Measurements from ENCODE around the gene COPS3. TPM values are rescaled to one million over a fixed set of nuclear protein-coding genes. Genes with fewer than 3 reads are reported as not detected.

COPS3 gene
- 10 to 100 TPM; 35.9 to 60.5 (median 42.2) TPM for total RNA-seq
- long read RNA-seq, donor 1, transcript COPS3-201 (12 exons, 1,641 nt) = major isoform, 60 of 80 reads
- long read RNA-seq, donor 1, partial matches to known transcripts = 1 of 80 reads
- long read RNA-seq, donor 1, other reads (novel, unspliced or antisense) = 18 of 80 reads
- long read RNA-seq, donor 2, transcript COPS3-201 (12 exons, 1,641 nt) = major isoform, 33 of 48 reads
- long read RNA-seq, donor 2, partial matches to known transcripts = 4 of 48 reads
- long read RNA-seq, donor 2, other reads (novel, unspliced or antisense) = 11 of 48 reads

GRCh38 chr17:17280613-17281549 is at the start of gene COPS3:
Gene COPS3, minus strand, starts transcription at chr17:17281246. Its CDS starts 60 bp downstream, at chr17:17281186.
- intact Hi-C loops (cut with DNase I, micrococcal nuclease) = no loop called here

DNA sequence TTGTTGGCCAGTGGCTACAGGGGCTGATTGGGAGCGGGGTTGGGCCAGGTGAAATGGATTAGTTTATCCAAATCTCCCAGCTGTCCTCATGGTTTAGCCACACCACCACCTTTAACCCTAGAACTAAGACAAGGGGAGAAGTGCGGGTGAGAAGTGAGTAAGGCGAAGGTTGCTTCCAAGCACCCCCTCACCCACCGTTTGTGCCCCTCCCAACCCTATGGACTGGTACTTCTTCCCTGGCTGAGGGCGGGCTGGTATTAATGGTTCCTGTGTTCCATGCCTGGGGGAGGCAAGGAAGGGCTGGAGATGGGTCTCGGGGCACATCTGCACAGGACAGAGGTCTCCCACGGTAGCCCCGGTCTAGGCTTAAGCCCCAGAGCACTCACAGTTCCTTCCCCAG is 47.2 kb upstream of the COPS3 start:
- no peak overlapping the region for H3K4me3 ChIP-seq
- no peaks in the 10 kb centered on the region for H3K36me3 ChIP-seq (ENCODE audit: low read depth)
- peak in 1 of 3 donors; percentile 12 for DNase-seq
- no peaks in the 10 kb centered on the region for H3K9me3 ChIP-seq
- TF ChIP-seq, protein P1, sequence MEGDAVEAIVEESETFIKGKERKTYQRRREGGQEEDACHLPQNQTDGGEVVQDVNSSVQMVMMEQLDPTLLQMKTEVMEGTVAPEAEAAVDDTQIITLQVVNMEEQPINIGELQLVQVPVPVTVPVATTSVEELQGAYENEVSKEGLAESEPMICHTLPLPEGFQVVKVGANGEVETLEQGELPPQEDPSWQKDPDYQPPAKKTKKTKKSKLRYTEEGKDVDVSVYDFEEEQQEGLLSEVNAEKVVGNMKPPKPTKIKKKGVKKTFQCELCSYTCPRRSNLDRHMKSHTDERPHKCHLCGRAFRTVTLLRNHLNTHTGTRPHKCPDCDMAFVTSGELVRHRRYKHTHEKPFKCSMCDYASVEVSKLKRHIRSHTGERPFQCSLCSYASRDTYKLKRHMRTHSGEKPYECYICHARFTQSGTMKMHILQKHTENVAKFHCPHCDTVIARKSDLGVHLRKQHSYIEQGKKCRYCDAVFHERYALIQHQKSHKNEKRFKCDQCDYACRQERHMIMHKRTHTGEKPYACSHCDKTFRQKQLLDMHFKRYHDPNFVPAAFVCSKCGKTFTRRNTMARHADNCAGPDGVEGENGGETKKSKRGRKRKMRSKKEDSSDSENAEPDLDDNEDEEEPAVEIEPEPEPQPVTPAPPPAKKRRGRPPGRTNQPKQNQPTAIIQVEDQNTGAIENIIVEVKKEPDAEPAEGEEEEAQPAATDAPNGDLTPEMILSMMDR (IDR thresholded peaks at IDR 0.05) = no peak
- intact Hi-C loops (cut with DNase I, micrococcal nuclease) = no loop called here
- no peaks in the 10 kb centered on the region for H3K4me1 ChIP-seq (ENCODE audit: low read depth)
- no peak for ATAC-seq

More at GRCh38 chr17:17280613-17281549, at the start of gene COPS3:
- ATAC-seq (peak; percentile 97), DNase-seq (peak; percentile 98 to 99 (median 99))
- no peaks in the 10 kb centered on the region for H3K9me3 ChIP-seq
- peaks cover 4% of the 10 kb centered on the region for H3K36me3 ChIP-seq (ENCODE audit: low read depth)
- H3K4me3 ChIP-seq = peak within 1 kb of the TSS; percentile 91
- TF ChIP-seq, protein P1 (IDR thresholded peaks at IDR 0.05) = no peak
- peaks cover 25% of the 10 kb centered on the region for H3K4me1 ChIP-seq (ENCODE audit: low read depth)

DNA sequence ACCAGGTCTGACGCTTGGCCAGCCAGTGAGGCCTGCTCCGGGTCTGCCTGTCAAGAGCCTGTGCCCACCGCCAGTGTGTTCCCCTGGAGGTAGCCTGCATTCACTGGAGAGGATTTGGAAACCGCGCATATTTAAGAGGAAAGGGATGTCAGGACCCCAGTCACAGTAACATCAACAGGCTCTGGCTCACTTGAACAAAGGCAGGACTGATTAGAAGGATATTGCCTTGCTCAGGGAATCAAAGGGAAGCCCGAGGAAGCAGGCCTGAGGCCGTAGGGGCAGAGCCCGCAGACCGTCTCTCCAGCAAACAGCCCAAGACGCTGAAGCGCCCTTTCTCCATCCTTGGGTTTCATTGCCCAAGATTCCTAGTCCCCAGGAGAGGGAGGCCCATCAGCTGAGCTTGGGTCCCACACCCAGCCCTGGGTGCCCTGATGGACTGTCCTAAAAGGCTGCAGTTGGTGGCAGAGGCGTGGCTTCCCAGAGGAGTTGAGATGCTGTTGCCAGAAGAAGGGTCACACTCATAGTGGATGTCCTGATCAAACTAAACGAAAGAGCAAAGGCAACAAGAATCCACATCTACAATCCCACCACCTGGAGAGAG is 45.3 kb upstream of the COPS3 start:
- DNase-seq (peak in 1 of 3 donors; percentile 11), ATAC-seq (no peak)
- TF ChIP-seq, protein P1 (IDR thresholded peaks at IDR 0.05) = no peak
- Histone ChIP-seq H3K9me3 (no peaks in the 10 kb centered on the region), H3K4me1 (ENCODE audit: low read depth) (no peaks in the 10 kb centered on the region), H3K36me3 (ENCODE audit: low read depth) (no peaks in the 10 kb centered on the region), H3K4me3 (no peak overlapping the region)
- intact Hi-C loops (cut with DNase I, micrococcal nuclease) = no loop called here

DNA sequence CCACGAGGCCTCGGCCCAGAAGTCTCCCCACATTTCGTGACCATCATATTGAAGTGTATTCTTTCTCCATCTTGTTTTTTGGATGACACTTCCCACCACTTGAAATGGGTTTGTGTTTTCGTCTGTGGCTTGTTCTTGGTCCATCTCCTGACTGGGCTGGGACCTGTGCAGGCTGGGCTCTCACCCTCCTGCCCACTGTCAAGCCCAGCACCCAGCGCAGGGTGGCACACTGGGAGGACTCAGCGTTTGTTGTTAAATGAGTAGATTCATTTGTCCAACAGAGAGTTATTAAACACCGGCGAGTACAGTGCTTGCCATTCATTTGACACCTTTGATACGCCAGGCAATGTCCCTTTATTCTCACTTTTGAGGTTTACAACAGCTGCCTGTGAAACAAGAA is 44.8 kb upstream of the COPS3 start:
- DNase-seq (peak in 1 of 3 donors; percentile 5), ATAC-seq (no peak)
- no peaks in the 10 kb centered on the region for H3K9me3 ChIP-seq
- no peaks in the 10 kb centered on the region for H3K36me3 ChIP-seq (ENCODE audit: low read depth)
- no peak overlapping the region for H3K4me3 ChIP-seq
- H3K4me1 ChIP-seq (ENCODE audit: low read depth) = no peaks in the 10 kb centered on the region
- intact Hi-C loops (cut with DNase I, micrococcal nuclease) = no loop called here
- TF ChIP-seq, protein P1 (IDR thresholded peaks at IDR 0.05) = no peak

- intact Hi-C loops (cut with DNase I, micrococcal nuclease) = no loop called here
- TF ChIP-seq, protein P1 (IDR thresholded peaks at IDR 0.05) = no peak
- H3K4me3 ChIP-seq = no peak overlapping the region
- peak in 1 of 3 donors; percentile 11 for DNase-seq
- ATAC-seq = no peak
- no peaks in the 10 kb centered on the region for H3K4me1 ChIP-seq (ENCODE audit: low read depth)
- H3K9me3 ChIP-seq = no peaks in the 10 kb centered on the region
- H3K36me3 ChIP-seq (ENCODE audit: low read depth) = no peaks in the 10 kb centered on the region
Observed at GRCh38 chr17:17325228-17325627, 44.2 kb upstream of the COPS3 start.

Data from mucosa of descending colon (tissue), 3 donors.